ENCODE data around the gene HIGD2B.

- TF ChIP-seq EZH2 (IDR thresholded peaks at IDR 0.05; ENCODE audit: insufficient read depth, poor library complexity, severe bottlenecking) (no peak), EZH2phosphoT487 (IDR thresholded peaks at IDR 0.05; ENCODE audit: insufficient read depth, low read depth) (no peak)
Observed at GRCh38 chr15:72682772-72683171, 3.2 kb downstream of the HIGD2B start.

Measured in GM23248 (cell line).